ENCODE results near the gene ANKRD44.

ANKRD44 gene

DNA sequence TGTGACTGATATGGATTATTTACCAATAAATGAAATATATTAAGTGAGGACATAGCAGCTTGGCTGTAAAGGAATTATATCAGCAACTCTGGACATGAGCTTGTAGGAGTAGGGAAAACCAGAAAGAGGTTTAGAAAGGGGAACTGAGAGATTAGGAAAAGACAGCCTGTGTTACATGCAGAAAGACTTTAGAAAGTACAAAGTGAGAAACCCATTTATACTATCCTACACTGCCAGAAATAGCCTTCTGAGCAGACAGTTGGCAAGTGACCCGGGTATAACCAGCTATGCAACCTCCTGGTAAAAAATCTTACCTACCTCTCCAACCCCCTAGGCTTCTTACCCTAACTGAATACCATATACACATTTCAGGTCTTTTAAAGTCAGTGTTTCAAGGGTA lies 134.1 kb downstream of the ANKRD44 start:
- DNase-seq (ENCODE audit: low spot score) = no peak

DNA sequence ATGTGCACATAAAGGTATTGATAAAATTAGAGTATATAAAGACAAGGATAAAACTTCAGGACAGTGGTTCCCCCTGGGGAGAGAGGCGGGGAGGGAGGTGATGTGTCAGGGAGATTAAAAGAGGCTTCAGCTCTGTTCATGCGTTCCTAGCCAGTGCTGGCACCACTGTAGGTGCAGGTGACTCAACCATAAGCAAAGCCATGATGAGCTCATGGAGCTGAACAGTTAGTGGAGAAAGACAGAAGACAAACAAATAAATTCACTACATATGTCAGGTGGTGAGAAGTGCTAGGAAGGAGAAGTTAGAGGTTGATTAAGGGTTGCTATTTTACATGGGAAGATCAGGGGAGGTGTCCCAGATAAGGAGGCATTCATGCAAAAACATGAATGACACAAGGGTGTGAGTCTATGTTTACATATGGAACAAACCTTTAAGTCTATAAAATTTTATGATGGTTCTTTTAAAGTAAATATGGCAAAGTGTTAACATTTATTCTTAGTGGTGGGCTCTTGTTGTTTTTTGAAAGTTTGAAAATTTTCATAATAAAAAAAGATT lies 136.0 kb downstream of the ANKRD44 start:
- no peak for DNase-seq (ENCODE audit: low spot score)

GRCh38 chr2:197171582-197171981 lies 139.0 kb downstream of the ANKRD44 start:
- no peak for DNase-seq (ENCODE audit: low spot score)

GRCh38 chr2:197170208-197170607 lies 140.4 kb downstream of the ANKRD44 start:
- DNase-seq (ENCODE audit: low spot score) = no peak

DNA sequence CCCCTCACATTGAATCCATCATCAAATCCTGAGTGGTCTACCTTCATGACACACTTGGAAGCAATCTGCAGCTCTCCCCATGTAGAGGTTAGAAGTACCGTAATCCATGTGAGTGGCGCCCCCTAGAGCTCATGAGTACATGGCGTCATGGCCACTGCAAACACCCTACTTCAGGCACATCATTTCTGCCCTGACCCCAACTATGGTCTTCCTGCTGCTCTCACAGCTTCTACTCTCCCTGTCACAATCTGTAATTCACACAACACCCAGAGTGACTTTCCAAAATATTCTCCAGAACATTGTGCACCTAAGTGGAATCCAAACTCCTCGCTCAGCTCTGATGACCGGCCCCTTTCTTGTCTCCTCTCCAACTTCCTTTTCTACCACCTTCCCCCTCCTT lies 141.9 kb downstream of the ANKRD44 start:
- peak; percentile 65 for DNase-seq (ENCODE audit: low spot score)

- DNase-seq (ENCODE audit: low spot score) = no peak
Measured at GRCh38 chr2:197167608-197168314, 142.8 kb downstream of the ANKRD44 start.

GRCh38 chr2:197165020-197165419 lies 145.6 kb downstream of the ANKRD44 start:
- no peak for DNase-seq (ENCODE audit: low spot score)

DNA sequence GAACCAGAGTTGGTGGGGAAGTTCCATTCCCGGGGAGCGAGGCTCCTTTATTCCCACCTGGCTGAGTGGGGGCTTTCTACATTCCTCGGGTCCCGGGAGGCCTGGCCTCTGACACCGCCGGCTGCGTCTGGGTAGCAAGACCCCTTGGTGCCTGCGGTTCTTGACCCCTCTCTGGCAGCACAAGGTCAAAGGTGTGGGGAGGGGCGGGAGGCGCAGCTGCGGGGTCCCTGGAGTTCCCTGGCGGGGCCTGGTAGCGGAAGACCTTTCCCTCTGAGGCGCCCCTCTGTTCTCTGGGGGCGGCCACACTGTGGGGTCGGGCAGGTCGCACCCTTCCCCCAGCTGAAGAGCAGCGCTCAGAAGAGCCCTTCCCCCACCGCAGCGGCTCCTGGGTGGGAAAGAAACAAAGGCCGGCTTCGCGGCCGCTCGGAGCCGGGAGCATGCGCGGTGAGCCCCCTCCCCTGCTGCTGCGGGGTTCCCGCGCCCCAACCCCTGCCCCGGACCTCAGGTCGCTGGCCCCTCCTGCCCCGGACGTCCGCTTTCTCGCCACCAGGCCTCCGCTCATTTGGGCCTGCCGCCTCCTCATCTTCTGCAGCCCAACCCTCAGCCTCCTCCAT lies 146.3 kb downstream of the ANKRD44 start:
- DNase-seq (ENCODE audit: low spot score) = no peak

DNA sequence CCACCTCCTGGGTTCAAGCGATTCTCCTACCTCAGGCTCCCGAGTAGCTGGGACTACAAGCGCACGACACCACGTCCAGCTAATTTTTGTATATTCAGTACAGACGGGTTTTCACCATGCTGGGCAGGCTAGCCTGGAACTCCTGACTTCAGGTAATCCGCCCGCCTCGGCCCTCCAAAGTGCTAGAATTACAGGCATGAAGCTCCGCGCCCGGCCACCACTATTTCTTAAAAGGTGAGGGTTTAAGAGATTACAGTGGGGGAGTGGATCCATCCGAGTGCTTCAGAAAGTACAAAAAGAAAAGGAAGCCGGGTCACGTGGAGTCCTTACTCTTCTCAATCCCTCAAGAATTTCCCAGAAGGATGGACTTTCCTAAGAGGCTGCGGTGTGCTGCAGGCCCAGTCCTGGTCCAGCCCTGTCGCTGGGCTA lies 146.9 kb downstream of the ANKRD44 start:
- no peak for DNase-seq (ENCODE audit: low spot score)

GRCh38 chr2:197161774-197162173 lies 148.8 kb downstream of the ANKRD44 start:
- DNase-seq (ENCODE audit: low spot score) = no peak

GRCh38 chr2:197159661-197160211 lies 150.8 kb downstream of the ANKRD44 start:
- peak; percentile 51 for DNase-seq (ENCODE audit: low spot score)

- DNase-seq (ENCODE audit: low spot score) = no peak
Measured at GRCh38 chr2:197158591-197159550, 151.7 kb downstream of the ANKRD44 start.

- no peak for DNase-seq (ENCODE audit: low spot score)
Measured at GRCh38 chr2:197157879-197158537, 152.6 kb downstream of the ANKRD44 start.

DNA sequence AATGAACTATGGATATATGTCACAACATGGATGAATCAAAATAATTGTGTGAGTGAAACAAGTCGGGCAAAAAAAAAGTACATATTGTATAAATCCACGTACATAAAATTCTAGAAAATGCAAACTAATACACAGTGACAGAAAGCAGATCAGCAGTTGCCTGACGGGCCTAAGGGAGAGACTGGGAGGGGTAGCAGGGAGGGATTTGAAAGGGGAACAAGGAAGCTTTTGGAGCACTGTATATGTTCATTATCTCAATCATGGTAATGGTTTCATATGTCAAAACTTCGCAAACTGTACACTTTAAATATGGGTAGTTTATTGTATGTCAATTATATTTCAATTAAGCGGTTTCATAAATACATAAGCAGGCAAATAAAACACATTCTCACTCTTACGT lies 153.8 kb downstream of the ANKRD44 start:
- no peak for DNase-seq (ENCODE audit: low spot score)

DNA sequence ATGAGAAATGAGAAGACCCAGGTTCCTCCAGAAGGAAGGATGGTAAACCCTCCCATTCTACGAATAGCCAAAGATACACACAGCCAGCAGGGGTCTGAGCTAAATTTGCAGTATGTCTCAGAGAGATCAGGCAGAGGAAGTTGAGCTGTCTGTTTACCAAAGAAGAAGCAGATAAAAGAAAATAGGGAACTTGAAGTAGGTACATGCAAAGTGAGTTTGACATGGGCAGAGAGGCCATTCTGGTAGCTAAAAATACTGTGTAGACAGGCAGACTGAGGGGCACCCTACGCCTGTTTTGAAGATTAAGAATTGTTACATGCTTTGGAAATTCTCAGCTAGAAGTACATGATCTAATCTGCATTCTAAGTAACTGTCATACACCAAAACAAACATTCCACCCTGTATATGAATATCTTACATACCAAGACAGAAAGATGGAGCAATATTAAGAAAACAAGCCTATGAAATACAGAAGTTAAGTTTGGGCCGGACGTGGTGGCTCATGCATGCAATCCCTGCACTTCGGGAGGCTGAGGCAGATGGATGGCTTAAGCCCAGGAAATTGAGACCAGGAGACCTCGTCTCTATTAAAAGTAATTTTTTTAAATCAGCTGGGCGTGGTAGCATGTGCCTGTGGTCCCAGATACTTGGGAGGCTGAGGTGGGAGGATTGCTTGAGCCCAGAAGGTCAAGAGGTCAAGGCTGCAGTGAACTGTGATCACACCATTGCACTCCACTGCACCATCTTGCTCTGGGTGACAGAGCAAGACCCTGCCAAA lies 157.9 kb downstream of the ANKRD44 start:
- DNase-seq (ENCODE audit: low spot score) = peak; percentile 56

DNA sequence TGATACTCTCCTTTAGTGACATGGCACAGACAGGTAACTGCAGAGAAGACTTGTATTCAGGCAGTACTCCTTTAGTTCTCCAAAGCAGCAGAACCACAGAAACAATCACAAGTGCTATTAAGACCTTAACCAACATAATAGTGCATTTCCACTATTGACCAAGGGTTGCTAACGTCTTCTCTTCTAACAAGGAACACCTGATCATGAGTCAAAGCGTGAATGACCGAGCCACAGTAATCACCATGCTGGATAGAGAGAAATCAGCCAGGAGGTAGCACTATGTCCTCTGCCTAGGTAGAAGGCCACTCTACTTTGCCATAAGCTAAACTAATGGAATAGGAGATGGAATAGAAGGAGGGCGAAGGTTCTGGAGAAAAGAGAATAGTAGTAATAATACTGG lies 161.0 kb downstream of the ANKRD44 start:
- no peak for DNase-seq (ENCODE audit: low spot score)

- no peak for DNase-seq (ENCODE audit: low spot score)
Measured at GRCh38 chr2:197148401-197148800, 162.2 kb downstream of the ANKRD44 start.

GRCh38 chr2:197147942-197148341 lies 162.6 kb downstream of the ANKRD44 start:
- no peak for DNase-seq (ENCODE audit: low spot score)

DNA sequence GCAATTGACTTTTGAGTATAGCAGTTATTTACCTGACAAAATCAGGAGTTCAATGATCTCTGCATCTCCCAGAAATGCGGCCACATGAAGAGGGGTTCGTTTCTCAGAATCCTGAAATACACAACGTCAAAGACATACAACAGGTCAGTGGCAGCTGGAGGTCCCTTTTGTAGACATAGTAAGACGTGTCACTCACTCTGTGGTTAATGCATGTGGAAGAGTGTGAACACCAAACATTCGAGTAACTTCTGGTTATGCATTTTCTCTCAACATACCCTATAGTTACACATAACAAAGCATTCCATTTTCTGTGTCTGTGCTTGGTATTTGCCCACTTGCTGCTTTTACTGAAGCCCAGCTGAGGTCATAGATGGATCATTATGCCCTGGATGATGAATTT lies 163.6 kb downstream of the ANKRD44 start:
- DNase-seq (ENCODE audit: low spot score) = no peak

DNA sequence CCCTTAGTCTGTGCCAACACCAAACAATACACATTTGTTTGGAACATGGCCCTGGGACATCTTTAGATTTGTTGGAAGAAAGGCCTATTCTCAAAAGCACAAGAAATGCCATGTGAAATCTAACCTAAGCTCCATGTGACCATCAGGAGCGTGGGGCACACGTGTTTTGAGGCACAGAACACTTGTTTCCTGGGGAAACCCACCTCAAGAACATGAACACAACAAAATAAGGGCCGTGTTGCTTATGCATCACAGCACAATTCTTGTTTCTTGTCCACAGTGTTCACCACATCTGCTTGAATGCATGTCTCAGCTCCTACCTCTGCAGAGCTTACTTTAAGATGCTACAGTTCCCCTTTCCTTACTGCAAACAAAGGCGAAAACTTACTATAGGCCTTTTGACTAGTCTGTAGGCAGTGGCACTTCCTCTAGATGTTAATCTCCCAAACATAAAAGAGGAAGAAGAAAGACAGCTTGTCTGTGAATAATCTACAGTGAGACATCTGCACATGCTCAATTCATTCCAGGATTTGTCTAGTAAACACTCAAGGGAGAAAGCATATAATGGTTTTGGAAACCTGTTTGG lies 165.0 kb downstream of the ANKRD44 start:
- no peak for DNase-seq (ENCODE audit: low spot score)
